HCEC 1CT (cell line): ENCODE measurements around the gene PCGF2.
A peak's percentile ranks its signal among the peaks of the same experiment; 100 is the strongest.

Experiments used
- DNase-seq: peaks from one replicate; pipeline ENCODE4 v3.0.0-alpha.2; 2017

PCGF2 gene

DNA sequence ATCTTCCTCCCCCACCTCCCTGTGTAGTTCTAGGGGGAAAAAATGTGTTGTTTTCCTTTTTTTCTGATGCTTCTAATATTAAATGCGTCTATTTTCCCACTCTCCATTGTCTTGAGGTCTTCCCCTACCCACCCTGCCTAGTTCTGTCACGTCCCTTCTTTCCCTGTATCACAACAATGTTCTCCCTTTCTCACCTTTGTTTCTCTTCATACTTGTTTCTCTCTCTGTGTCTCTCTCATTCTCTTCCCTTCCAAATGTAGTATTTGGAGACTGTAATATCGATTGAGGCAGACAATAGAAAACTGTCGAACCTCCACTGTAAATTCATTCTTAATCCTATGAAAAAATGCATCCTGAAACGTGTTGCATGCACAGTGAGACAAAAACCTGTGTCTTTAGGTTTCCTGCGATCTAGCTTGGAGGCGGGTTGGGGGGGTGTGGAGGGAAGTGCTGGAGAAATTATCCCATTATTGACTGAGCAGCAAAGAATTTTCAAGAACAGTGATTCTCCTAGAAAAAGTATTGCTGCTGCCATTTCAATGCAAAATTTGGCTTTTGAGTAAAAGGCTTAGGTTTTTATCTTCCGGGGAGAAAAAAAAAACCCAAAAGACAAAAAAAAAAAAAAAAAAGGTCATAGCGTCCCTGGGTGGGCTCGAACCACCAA lies 3.1 kb upstream of the PCGF2 start:
- DNase-seq, result peak; percentile 6

DNA sequence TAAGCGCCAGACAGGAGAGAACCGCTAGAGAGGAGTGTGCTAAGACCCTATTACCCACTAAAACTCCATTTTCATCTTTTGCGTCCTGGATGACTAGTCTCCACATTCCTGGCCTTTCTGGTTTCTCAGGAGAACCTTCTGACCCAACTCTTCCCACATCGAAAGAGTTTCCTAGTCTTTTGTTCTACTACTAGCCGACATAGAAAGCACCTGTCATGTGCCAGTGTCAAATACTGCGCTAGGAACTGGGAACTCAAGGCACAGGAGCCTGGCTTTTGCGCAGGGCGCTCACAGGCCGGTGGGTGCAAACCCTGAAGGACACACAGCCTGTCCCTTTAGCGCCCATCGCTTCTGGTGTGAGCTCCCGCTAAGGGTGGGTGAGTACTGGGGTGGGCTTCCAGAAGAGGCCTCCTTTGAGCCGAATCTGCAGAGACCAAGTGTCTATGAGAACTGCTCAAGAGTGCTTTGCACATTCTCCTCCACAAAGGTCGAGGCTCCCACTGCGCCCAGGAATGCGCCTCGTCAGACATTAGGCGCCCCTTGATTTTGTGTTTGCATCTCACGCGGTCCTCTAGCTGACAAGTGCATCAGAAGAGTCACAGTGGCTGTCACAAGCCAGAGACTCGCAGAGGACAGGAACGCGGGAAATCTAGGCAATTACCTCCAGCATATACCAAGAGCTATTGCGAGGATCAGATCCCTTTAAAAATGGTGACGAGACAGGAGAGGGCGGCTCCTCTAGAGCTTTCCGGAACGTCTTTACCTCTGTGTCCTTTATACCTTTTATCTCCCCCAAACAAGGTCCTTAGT lies 2.4 kb upstream of the PCGF2 start:
- no peak for DNase-seq

DNA sequence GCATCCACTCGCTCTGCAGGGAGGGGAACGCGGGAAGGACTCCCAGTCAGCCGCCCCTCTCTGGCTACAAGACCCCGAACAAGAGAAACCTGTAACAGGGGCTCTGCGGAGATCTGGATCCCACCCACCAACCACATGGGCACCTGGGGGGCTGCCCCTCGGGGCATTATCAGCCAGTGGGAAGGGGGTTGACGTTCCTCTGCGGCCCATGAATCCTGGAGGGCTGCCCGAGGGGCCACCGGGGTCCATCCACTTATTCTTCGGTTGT lies 1.8 kb upstream of the PCGF2 start:
- no peak for DNase-seq

DNA sequence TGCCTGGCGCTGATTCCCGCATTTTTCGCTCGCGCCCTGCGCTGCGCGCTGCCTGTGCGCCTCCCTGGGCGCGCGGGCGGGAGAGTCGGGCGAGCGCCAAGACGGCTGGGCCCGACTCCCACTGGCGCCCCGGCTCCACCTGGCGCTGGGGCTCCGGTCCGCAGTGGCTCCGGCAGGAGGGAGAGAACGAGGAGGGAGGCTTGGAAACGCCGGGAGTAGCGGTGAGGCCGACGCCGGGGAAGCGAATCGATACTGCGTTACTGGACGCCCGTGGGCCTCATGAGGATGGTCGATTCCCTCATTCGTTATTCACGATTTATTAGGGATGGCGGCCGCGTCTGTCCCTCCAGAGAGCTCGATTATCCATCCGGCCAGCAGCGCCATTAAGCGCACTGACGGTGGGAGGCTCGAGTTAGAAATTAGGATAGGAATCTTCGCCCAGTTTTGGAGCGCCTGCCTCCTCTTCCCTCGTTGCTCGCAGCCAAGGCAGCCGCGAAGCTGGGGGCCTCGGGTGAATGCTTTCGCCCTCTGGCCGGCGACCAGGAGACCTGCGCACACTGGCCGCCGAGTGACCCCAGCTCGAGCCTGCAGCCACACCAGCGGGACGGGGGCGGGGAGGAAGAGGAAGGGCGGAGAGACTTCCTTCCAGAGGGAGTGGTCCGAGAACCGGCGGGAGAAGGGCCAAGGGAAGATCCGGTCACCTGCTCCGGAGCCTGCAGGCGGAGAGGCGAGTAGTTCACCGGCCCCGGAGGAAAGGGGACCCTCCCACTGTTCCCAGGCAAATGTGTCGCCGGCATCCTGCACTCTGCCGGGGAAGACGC lies 1.3 kb upstream of the PCGF2 start:
- DNase-seq, result peak; percentile 49

DNA sequence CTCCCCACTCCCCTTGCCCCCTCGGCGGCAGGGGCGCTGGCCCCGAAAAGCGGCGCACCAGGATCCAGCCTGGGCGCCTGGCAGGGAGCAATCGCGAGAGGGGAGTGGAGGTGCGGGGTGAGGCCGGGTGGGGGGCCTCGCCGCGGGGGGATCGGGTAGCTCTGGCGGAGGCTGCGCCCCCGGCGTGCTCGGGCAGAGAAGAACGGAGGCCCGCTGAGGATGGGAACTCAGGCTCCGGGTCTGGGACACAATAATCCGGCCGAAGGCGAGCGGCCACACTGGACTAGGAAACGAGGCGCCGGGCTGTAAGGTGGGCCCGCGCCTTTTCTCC lies 721 bp upstream of the PCGF2 start:
- DNase-seq, result no peak

DNA sequence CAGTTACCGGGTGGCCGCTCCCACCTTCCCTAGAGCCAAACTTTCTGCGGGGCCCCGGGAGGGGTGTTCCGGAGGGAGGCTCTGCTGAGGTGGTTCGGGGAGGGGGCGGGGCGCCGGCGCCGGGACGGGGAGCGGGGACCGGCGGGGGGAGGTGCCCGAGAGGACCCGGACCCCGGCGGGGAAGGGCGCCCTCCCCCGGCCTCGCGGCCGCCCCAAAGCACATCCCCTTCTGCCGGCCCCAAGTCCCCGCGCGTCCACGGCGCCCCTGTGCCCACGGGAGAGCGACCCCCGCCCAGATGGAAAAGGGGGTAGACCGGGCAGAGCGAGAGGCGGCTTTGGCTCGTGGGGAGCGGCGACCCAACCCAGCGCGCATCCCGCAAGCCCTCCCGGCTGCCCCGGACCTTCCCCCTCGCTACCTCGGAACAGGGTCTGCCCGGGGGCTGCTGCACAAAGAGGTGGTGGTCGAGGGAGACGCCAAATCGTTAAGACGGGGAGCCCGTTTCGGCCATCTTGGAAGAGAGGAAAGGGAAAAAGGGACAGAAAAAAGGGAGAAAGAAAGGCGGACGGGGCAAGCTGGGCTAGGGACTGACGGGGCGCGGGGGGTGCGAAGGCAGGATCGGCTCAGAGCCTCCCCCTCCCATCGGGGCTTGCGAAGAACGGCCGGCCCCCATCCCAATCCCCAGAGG lies 530 bp downstream of the PCGF2 start:
- peak; percentile 15 for DNase-seq

DNA sequence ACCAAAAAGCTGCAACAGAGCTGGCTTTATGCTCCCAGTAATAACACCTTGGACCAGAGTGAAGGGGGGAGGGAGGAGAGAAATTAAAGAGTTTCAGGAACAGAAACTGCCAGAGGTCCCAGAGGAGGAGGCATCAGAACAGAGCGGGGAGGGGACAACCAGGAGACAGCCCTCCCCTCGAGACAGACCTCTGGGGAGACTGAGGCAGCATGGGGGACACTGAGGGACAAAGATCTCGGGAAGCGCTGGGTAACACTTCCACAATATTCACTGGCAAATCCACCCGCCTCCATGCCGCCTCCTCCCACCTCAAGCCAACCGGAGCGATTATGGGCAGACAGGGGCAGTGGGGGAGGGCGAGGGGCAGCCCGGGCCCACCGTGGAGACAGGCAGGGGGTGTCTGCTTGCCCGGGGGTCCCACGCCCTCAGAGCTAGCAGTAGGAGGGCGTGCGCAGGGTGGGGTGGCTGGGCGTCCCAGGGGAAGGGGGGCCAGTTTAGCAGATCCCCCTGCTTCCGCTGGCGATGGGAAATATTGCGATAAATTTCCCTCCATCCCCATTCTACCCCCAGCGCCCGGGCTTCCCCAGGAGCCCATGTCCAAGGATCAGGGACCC lies 1.2 kb downstream of the PCGF2 start:
- no peak for DNase-seq

DNA sequence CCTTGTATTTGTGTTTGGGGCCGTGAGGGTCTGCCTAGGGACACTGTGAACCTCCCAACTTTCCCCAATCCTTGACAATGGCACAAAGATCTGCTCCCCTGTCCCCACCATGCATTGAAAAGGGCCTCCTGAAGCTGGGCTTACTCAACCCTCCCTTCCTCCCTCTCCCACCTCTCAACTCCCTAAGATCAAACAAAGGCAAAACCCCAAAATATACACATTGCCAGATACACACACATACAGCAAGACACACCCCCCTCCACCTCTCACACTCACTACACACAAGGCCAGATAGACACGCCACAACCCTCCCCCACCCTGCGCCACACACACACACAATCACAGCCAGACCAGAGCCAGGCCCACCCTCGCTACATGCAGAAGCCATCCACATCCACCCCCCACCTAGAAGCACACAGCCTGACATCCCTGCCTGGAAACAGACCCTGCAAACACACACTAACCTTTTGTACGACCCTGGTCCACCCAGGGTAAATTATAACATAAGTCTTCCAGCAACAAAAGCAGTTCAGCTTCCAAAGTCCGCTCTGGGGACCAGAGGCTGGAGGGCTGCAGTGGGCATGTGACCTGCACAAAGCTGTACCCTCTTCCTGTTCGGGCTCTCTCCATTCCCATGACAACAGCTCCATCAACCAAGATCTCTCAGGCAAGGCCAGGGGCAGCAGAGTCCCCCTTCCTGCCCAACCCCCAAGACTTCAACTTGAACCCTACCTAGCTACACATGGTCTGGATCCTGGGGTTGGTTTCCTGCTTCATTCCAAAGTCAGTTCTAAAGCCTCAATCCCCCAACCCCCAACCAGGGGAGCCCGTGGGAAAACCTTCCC lies 1.9 kb downstream of the PCGF2 start:
- no peak for DNase-seq

DNA sequence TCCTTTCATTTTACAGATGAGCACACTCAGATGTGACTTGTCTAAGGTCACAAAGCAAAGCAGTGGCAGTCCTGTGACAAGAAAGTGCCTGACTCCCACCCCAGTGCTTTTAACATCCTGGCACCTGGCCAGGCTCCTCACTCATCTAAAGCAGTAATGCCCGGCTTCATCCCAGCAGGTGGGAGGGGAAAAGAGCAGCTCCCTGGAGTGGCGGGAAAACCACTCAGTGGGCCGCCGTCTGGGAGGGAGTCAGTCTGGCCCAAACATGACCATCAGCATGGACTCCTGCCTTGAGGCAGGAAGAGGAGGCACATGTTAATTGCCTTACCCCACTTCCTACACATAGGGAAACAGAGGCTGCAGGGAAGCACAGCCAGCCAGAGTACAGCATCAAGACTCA lies 2.6 kb downstream of the PCGF2 start:
- no peak for DNase-seq

DNA sequence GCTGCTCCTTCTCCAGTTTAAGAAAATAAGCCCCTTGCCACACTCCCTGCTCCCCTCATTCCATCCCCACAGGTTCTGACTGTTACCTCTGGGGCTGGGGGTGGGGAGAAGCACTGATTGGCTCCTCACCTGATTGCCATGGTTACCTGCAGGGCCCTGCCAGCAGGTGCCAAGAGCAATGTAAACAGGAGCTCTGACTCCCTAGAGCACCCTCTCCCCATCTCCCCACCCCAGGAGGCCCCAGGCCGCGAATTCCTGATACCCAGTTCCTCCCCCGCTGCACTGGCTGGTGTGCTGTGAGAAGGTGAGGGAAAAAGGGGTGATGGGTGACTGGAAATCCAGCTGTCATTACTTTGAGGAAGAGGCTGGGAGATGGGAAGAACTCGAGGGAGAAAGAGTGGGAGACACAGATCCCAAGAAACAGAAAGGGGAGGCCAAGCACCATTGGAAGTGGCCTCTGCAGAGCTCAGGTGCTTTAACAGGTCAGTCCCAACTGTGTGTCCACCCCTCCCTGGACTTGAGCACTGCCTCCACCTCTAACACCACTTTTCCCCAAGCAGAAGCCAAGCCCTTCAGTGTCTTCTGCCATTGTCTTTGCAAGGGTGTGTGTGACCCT lies 4.5 kb downstream of the PCGF2 start:
- DNase-seq, result no peak

DNA sequence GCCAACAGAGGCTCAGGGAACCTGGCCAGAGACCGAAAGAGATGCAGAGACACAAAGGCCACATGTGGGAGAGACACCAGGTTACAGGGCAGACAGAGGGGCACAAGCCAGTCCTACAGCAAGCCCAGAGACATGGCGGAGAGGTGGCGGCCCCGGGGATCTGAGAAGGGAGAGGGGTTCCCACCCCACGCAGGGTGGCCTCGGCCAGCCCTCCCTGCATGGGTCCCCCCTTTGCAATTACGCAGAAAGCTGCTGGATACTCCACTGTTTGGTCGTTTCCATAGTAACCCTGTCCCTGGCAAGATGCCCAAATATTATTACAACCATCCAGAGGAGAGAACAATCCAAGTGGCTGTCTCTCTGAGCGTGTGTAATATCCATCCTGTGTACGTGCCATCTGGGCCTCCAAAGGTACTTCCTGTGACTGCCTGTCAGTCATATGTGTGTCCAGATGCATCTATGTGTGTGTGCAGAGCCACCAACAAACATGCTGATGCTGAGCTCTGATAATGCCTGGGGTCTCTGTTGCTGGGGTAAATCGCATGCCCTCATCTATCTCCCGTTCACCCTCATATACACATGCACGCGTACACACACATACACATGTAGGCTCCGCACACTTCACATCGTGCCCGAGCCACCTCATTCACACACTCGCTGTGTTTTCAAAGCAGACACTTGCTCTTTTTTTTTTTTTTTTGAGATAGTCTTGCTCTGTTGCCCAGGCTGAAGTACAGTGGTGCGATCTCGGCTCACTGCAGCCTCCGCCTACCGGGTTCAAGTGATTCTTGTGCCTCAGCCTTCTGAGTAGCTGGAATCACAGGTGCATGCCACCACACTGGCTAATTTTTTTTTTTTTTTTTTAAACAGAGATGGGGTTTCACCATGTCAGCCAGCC lies 5.5 kb downstream of the PCGF2 start:
- peak; percentile 32 for DNase-seq

DNA sequence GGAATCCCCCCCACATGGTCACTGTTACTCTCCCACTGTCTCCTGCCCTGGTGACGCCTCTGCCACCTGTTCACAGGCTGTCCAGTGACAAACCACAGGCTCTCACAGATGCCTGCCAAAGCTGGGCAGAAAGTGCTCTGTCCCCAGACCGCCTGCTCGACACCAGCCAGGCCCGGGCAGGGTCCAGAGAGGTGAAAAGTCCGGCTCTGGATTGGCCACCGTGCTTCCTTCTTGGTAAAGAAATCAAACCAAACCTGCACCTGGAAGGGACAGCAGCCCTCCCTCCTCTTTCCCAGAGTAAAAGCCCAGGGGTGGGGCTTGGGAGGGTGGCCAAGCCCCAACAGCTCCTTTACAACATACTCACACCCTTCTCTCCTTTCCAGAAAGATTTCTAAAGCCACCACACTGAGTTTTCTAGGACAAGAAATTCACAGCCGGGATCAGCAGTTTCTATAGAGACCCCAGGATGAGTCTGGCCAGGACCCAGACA lies 6.2 kb downstream of the PCGF2 start:
- DNase-seq, result no peak

DNA sequence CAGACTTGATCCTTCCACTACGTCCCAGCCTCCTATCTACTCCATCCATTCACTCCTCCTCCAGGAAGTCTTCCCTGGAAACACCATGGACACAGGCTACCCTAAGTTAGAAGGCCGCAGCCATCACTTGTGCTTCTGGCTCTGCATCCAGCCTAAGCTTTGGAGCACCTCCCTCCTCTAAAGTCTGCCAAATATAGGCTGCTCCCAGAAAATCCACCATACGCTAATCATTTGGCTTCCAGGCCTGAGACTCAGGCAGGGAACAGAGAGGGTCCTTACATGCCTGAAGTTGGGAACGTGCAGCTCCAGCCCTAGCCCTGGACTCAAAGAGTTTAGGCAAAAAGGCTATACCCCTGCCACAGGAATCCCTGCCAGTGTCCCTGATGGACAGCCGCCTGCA lies 6.7 kb downstream of the PCGF2 start:
- no peak for DNase-seq

DNA sequence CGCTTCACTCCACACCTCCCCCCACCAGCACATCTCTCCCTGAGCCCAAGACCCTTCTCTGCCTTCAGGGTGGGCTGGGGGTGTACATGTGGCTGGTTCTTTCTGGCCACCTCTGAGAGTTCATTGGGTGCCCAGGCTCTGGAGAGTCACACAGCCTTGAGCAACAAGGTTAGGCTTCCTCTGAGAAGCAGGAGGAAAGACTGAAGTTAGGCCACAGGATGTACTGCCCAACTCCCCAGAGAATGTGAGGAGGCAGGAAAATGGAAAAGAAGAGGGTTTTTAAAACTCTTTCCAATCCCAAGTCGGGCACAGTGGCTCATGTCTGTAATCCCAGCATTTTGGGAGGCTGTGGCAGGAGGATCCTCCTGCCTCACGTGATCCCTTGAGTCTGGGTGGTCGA lies 7.3 kb downstream of the PCGF2 start:
- no peak for DNase-seq

DNA sequence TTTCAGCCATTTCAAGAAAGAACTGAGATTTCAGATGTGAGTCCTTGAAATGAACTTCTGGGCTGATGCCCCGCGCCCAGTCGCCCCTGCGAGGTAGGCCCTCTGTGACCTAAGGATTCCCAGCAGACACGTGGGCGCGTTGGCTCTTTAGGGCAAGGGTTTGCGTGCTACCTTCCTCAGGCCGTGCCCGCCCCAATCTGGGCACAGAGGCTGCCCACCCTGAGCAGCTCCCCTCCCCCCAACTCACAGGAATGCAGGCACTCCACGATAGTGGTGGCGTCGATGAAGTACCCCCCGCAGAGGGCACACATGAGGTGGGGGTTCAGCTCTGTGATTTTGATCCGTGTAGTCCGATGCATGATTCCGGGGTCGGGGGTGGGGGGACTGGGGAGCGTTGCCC lies 8.1 kb downstream of the PCGF2 start:
- DNase-seq, result no peak

DNA sequence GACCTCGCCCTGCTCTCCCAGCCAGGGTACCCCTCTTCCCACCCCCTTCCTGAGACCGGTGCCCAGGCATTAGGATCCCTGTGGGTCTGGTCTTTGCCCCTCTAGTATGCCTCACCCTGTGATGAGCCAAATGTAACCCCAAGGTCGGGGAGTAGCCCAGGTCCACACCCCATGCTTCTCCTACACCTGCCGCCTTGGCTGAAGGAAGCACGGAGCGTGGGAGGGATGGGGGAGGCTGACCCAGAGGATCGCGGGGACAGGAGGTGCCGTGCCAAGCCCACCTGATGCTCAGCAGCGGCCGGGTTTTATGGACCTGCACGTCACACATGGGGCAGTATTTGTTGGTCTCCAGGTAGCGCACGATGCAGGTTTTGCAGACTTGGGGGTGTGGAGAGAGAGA lies 8.8 kb downstream of the PCGF2 start:
- DNase-seq, result no peak

DNA sequence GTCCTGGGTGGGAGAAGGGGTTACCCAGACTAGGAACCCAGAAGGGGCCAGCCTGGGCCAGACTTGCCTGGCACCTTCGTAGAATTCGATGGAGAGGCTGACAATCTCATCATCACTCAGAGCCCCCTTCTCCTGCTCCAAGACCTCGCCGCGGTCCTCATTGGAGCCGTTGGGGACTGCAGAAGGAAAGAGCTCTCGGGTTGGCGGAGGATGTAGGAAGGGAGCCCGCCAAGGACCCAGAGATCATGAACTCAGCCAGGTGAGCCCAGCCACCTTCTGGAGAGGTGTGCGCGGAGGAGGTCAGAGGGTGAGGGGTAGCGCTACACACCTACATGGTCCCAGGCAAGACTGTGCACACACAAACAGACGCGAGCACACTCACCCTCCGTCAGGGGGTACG lies 9.4 kb downstream of the PCGF2 start:
- DNase-seq, result no peak

DNA sequence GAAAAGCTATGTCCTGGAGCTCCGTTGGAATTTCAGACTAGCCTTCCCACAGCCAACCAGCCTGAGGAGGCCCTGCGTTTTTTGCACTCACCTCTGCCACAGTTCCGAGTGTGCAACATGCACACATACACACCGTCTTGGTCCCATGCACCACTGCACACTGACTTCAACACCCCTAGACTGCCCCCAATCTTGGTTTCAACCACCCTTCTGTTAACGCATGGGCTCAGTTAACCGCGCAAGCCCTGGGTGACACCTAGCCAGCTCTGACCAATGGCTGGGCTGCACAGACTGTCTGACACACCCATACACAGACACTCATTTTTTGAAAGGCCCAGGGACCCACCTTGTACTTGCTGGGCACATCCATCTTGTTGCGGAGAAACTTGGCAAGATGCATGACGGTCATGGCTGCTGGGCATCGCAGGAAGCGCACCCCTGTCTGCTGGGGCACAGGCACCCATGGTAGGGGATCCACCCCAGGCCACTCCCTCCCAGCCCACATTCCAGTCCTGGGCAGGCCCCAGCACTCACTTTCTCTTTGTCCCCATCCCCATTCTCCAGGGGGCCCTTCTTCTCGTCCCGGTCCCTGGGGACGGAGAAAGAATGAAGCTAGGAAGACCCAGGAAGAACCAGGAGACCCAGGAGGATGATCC lies 10.0 kb downstream of the PCGF2 start:
- DNase-seq, result no peak

DNA sequence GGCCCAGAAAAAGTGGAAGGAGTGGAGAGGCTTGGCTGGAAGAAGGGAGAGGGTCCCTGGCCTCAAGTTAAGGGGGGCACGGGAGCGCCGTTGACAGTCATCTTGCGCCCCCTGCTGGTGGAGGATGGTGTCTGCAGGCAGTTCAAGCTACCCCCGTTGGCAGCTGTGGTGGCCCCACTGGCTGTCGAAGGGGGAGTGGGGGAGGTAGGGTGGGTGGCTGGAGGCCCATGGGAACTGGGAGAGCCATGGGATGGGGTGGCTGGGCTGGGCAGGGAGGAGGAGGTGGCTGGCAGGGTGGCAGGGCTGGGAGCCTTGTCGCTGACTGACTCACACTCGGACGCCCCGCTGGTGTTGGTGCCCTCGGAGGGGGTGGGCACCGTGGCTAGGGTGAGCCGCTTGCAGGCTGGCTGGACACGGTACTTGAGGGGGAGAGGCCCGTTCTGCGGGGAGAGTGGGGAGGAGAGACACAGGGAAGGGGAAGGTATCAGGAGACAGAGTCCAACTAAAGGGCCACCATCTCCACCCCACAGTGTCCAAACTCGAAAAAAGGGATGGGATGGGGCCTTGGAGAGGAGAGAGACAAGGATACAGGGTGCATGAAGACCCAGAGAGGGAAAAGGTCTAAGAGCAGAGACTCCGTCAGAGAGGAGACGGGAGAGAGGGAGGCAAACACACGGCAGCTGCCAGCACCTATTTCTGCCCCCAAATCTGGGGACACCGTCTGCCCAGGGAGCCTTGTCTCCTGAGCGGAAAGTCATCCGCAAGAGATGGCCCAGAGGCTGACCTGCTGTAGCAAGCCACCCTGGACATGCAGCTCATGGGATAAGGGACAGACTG lies 12.8 kb downstream of the PCGF2 start:
- peak; percentile 14 for DNase-seq
